Measurements from ENCODE around the gene LRP5.

DNA sequence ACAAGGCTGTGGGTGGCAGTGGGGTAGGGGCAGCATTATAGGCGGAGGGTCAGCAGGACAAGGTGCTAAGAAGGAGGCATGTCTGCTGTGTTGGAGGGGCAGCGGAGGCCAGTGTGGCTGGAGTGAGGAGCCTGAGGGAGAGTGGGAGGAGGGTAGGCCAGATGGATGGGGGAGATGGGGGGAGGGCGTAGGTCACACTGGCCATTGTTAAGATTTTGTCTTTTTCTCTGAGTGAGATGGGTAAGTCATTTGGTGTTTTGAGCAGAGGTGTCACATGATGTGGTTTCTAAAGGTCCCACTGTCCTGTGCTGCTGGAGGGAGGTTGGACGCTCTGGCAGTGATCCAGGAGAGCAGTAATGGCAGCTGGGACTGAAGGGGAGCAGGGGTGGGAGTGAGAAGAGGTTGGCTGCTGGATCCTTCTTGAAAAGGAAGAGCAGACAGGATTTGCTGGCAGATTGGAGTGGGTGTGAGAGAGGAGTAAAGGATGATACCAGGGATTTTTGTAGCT, 158.0 kb downstream of the LRP5 start:
- no peak for TF ChIP-seq EZH2 (IDR thresholded peaks at IDR 0.05; ENCODE audit: low read depth)
- TF ChIP-seq, protein P1, sequence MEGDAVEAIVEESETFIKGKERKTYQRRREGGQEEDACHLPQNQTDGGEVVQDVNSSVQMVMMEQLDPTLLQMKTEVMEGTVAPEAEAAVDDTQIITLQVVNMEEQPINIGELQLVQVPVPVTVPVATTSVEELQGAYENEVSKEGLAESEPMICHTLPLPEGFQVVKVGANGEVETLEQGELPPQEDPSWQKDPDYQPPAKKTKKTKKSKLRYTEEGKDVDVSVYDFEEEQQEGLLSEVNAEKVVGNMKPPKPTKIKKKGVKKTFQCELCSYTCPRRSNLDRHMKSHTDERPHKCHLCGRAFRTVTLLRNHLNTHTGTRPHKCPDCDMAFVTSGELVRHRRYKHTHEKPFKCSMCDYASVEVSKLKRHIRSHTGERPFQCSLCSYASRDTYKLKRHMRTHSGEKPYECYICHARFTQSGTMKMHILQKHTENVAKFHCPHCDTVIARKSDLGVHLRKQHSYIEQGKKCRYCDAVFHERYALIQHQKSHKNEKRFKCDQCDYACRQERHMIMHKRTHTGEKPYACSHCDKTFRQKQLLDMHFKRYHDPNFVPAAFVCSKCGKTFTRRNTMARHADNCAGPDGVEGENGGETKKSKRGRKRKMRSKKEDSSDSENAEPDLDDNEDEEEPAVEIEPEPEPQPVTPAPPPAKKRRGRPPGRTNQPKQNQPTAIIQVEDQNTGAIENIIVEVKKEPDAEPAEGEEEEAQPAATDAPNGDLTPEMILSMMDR (conservative IDR thresholded peaks at IDR 0.05): no peak
